Measurements from ENCODE around the gene FAM187B. TPM values are rescaled to one million over a fixed set of nuclear protein-coding genes. Genes with fewer than 3 reads are reported as not detected.

Gene FAM187B
- total RNA-seq, 1 experiment from 2014 or later, result not detected

DNA sequence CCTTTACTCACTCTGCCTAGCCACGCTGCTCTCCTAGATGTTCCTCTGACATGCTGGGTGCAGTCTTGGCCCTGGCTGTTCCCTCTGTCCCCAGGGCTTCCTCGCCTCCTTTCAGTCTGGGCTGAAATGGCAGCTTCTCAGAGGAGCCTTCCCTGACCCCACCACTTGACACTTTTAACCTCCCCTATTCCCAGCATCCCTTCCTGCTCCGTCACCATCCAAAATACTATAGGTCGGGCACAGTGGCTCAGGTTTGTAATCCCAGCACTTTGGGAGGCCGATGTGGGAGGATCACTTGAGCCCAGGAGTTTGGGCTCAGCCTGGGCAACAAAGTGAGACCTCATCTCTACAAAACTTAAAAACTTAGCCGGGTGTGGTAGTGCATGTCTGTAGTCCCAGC, 2.6 kb downstream of the FAM187B start:
- Histone ChIP-seq H2BK5ac (ENCODE audit: insufficient read length, low read length) (no peak overlapping the region), H3K27me3 (ENCODE audit: insufficient read depth, low read length) (no peaks in the 10 kb centered on the region), H3K9ac (ENCODE audit: extremely low read depth, insufficient read length, low read length) (no peak overlapping the region), H3K4me1 (ENCODE audit: insufficient read depth, low read length) (no peaks in the 10 kb centered on the region; the same call in 1 of the 2 replicates), H3K4me2 (ENCODE audit: insufficient read depth, insufficient read length, low read length) (no peak overlapping the region), H2AK5ac (ENCODE audit: insufficient read length, low read length) (no peak overlapping the region), H4K5ac (ENCODE audit: insufficient read length, low read depth, low read length) (no peak overlapping the region), H4K8ac (replicated peaks; ENCODE audit: insufficient read length, low read depth, low read length) (no peak overlapping the region), H3K4ac (ENCODE audit: low read depth, low read length) (no peak overlapping the region), H2BK20ac (ENCODE audit: low read depth, low read length, poor library complexity, severe bottlenecking) (no peak overlapping the region), H2BK15ac (ENCODE audit: low read depth, low read length) (no peak overlapping the region), H3K23me2 (ENCODE audit: insufficient read length, low read depth, low read length, poor library complexity, severe bottlenecking) (no peaks in the 10 kb centered on the region), H3K79me1 (ENCODE audit: insufficient read depth, low read depth, low read length, poor library complexity, severe bottlenecking) (no peaks in the 10 kb centered on the region), H3K27ac (ENCODE audit: insufficient read length, low read depth, low read length) (no peak overlapping the region), H3K9me3 (ENCODE audit: control insufficient read depth, low read depth, low read length) (no peaks in the 10 kb centered on the region), H2BK120ac (ENCODE audit: low read depth, low read length, poor library complexity, severe bottlenecking) (no peak overlapping the region), H4K20me1 (ENCODE audit: control insufficient read depth, insufficient read depth, insufficient read length) (no peaks in the 10 kb centered on the region), H4K91ac (ENCODE audit: insufficient read length, low read depth, low read length) (no peak overlapping the region), H2AFZ (ENCODE audit: low read length) (no peak overlapping the region), H3K23ac (ENCODE audit: insufficient read length, low read depth, low read length) (no peak overlapping the region), H3K14ac (ENCODE audit: insufficient read depth, low read length) (no peak overlapping the region), H2BK12ac (ENCODE audit: insufficient read length, low read depth, low read length) (no peak overlapping the region), H3K56ac (ENCODE audit: insufficient read length, low read depth, low read length) (no peak overlapping the region), H3K18ac (ENCODE audit: insufficient read length, low read depth, low read length) (no peak overlapping the region), H3K79me2 (ENCODE audit: insufficient read depth, low read length) (no peaks in the 10 kb centered on the region), H3T11ph (ENCODE audit: low read length) (no peak overlapping the region)
- Mint-ChIP-seq H3K27me3 (ENCODE audit: low read depth) (peaks cover 2% of the 10 kb centered on the region; the same call in 1 of the 2 replicates), H3K4me3 (no peak overlapping the region), H3K9me3 (no peaks in the 10 kb centered on the region), H3K4me1 (peaks cover 3 to 18% of the 10 kb centered on the region in 2 experiments), H3K36me3 (ENCODE audit: insufficient read depth in 1 of 3, low read depth in 3 of 3) (no peaks in the 10 kb centered on the region; a peak in 2 of 7 replicates), H3K27ac (no peak overlapping the region)
- TF ChIP-seq CTCF (conservative IDR thresholded peaks at IDR 0.05), result no peak
- no CpG with 5 or more reads among the region's 6 CpGs for WGBS (ENCODE audit: extremely low coverage, insufficient read length, low lambda C conversion rate)
- no peak for DNase-seq

All from H9 (cell line).